H1 (cell line): ENCODE data around the gene CTCF. TPM values are rescaled to one million over a fixed set of nuclear protein-coding genes. Genes with fewer than 3 reads are reported as not detected.

Experiments
- CTCF ChIA-PET: fragments of 300-600 bp; sonication (Branson Sonifier 250); formaldehyde crosslinking; loops from one replicate; lab custom pipeline; 2021; ENCODE audit not compliant: partially characterized antibody; lab: Charles Lee
- POLR2A ChIA-PET: fragments of 300-600 bp; sonication (Branson Sonifier 250); formaldehyde crosslinking; loops from one replicate; lab custom pipeline; 2021; ENCODE audit warnings: inconsistent platforms; ENCODE audit not compliant: partially characterized antibody; lab: Charles Lee
- DNase-seq, 2 experiments: peaks; one replicate each; pipeline versions ENCODE4 v3.0.0 to v3.0.0-alpha.2; 2010 to 2022; ENCODE audit warnings: low spot score in 2 of 2, low read depth in 1 of 2, mixed read lengths in 1 of 2
- FAIRE-seq: peaks from 2 replicates; lab custom pipeline; 2011; peaks lifted over from hg19 to GRCh38; lab: Jason Lieb, UNC
- H2AFZ ChIP-seq: 2 replicates; pipeline ENCODE4 v1.8.1; 2012; ENCODE audit warnings: low read length, inconsistent platforms
- H2AK5ac ChIP-seq: 2 replicates; pipeline ENCODE4 v1.6.1; 2013; ENCODE audit warnings: low read depth, low read length
- H2BK120ac ChIP-seq: replicated peaks from 2 replicates; pipeline ENCODE3; 2013; ENCODE audit warnings: low read depth, low read length, inconsistent platforms
- H2BK12ac ChIP-seq: 2 replicates; pipeline ENCODE4 v1.6.1; 2013; ENCODE audit warnings: low read depth, low read length
- H2BK15ac ChIP-seq: 2 replicates; pipeline ENCODE4 v1.6.1; 2013; ENCODE audit warnings: low read length
- H2BK20ac ChIP-seq: 2 replicates; pipeline ENCODE4 v1.6.1; 2013; ENCODE audit warnings: low read length
- H2BK5ac ChIP-seq: 2 replicates; pipeline ENCODE4 v1.6.1; 2013; ENCODE audit warnings: low read depth, low read length
- H3K14ac ChIP-seq: 2 replicates; pipeline ENCODE4 v1.6.1; 2013; ENCODE audit warnings: inconsistent platforms; ENCODE audit not compliant: insufficient read length
- H3K18ac ChIP-seq: 2 replicates; pipeline ENCODE4 v1.6.1; 2013; ENCODE audit warnings: low read length; ENCODE audit errors: extremely low read depth
- H3K23ac ChIP-seq: 2 replicates; pipeline ENCODE4 v1.6.1; 2013; ENCODE audit warnings: inconsistent platforms; ENCODE audit not compliant: insufficient read length
- H3K23me2 ChIP-seq: 2 replicates; pipeline ENCODE4 v1.6.1; 2013; ENCODE audit warnings: low read depth, low read length
- H3K27ac ChIP-seq: 2 replicates; pipeline ENCODE4 v1.6.1; 2011; ENCODE audit warnings: low read depth, low read length, inconsistent platforms
- H3K27me3 ChIP-seq, 4 experiments: replicated peaks in 1 of 4; 1 replicate in 1 of 4; 2 replicates in 3 of 4; pipeline versions ENCODE4 v1.6.1 to v1.8.1; 2011 to 2013; ENCODE audit warnings: low read length in 3 of 4, mild to moderate bottlenecking in 3 of 4, inconsistent platforms in 2 of 4, mixed read lengths in 2 of 4, moderate library complexity in 1 of 4; ENCODE audit not compliant: control insufficient read depth in 3 of 4, insufficient read depth in 3 of 4; ENCODE audit errors: extremely low read depth in 1 of 4
- H3K36me3 ChIP-seq, 4 experiments: 2 replicates each; pipeline versions ENCODE4 v1.6.1 to v1.8.1; 2011 to 2013; ENCODE audit warnings: mild to moderate bottlenecking in 4 of 4, low read length in 3 of 4, moderate library complexity in 2 of 4, control low read depth in 1 of 4, inconsistent platforms in 1 of 4; ENCODE audit not compliant: insufficient read depth in 4 of 4, control insufficient read depth in 2 of 4
- H3K4ac ChIP-seq: replicated peaks from 2 replicates; pipeline ENCODE3; 2013; ENCODE audit warnings: low read length, low read depth, mixed read lengths, inconsistent platforms; ENCODE audit not compliant: insufficient read length
- H3K4me1 ChIP-seq, 4 experiments: replicated peaks in 1 of 4; 1 replicate in 1 of 4; 2 replicates in 3 of 4; pipeline versions ENCODE4 v1.6.1 to v1.8.1; 2011 to 2013; ENCODE audit warnings: low read length in 3 of 4, inconsistent platforms in 2 of 4, mixed read lengths in 1 of 4; ENCODE audit not compliant: insufficient read depth in 4 of 4, control insufficient read depth in 3 of 4
- H3K4me2 ChIP-seq, 2 experiments: 2 replicates each; pipeline versions ENCODE4 v1.6.1 to v1.8.1; 2011 to 2013; ENCODE audit warnings: low read depth in 2 of 2, low read length in 2 of 2, control low read depth in 1 of 2, inconsistent platforms in 1 of 2, mild to moderate bottlenecking in 1 of 2; ENCODE audit not compliant: insufficient read depth in 1 of 2
- H3K4me3 ChIP-seq, 4 experiments: fragments of 200-600, 300-600 bp in 1 of 4; sonication (generic), shearing (Covaris generic), sonication (Bioruptor Twin) in 1 of 4; 2 replicates each; pipeline versions ENCODE4 v1.5.1 to v1.8.1; 2011 to 2016; ENCODE audit warnings: low read length in 4 of 4, low read depth in 3 of 4, control low read depth in 2 of 4, inconsistent platforms in 2 of 4, mild to moderate bottlenecking in 2 of 4, mixed read lengths in 1 of 4, moderate library complexity in 1 of 4; ENCODE audit not compliant: insufficient read depth in 2 of 4; ENCODE audit errors: extremely low read depth in 1 of 4
- H3K56ac ChIP-seq: replicated peaks from 2 replicates; pipeline ENCODE3; 2013; ENCODE audit warnings: low read depth, mild to moderate bottlenecking, mixed read lengths, low read length, inconsistent platforms; ENCODE audit not compliant: insufficient read length
- H3K79me1 ChIP-seq: 2 replicates; pipeline ENCODE4 v1.6.1; 2013; ENCODE audit warnings: low read depth, low read length, control low read depth
- H3K79me2 ChIP-seq, 2 experiments: 2 replicates each; pipeline versions ENCODE4 v1.6.1 to v1.8.1; 2012 to 2013; ENCODE audit warnings: low read length in 2 of 2, mild to moderate bottlenecking in 2 of 2, inconsistent platforms in 1 of 2; ENCODE audit not compliant: insufficient read depth in 2 of 2, control insufficient read depth in 1 of 2
- H3K9ac ChIP-seq, 4 experiments: replicated peaks in 1 of 4; 1 replicate in 1 of 4; 2 replicates in 3 of 4; pipeline versions ENCODE4 v1.6.1 to v1.8.1; 2011 to 2013; ENCODE audit warnings: low read depth in 3 of 4, low read length in 3 of 4, control low read depth in 2 of 4, mild to moderate bottlenecking in 2 of 4, moderate library complexity in 2 of 4, inconsistent platforms in 1 of 4; ENCODE audit errors: extremely low read depth in 1 of 4
- H3K9me3 ChIP-seq, 2 experiments: 2 replicates each; pipeline versions ENCODE4 v1.6.1 to v1.8.1; 2012 to 2013; ENCODE audit warnings: mild to moderate bottlenecking in 2 of 2, moderate library complexity in 2 of 2, control low read depth in 1 of 2, inconsistent platforms in 1 of 2, low read depth in 1 of 2, low read length in 1 of 2, mixed read lengths in 1 of 2; ENCODE audit not compliant: insufficient read depth in 2 of 2
- H4K20me1 ChIP-seq, 2 experiments: replicated peaks in 1 of 2; 2 replicates each; pipeline versions ENCODE3 to v1.8.1; 2011 to 2013; ENCODE audit warnings: inconsistent platforms in 2 of 2, low read length in 2 of 2, mild to moderate bottlenecking in 1 of 2; ENCODE audit not compliant: insufficient read depth in 2 of 2, control insufficient read depth in 1 of 2
- H4K5ac ChIP-seq: 2 replicates; pipeline ENCODE4 v1.6.1; 2013; ENCODE audit warnings: low read length, low read depth, mixed read lengths, inconsistent platforms; ENCODE audit not compliant: insufficient read length
- H4K8ac ChIP-seq: 2 replicates; pipeline ENCODE4 v1.8.0; 2013; ENCODE audit warnings: mild to moderate bottlenecking, moderate library complexity, low read length, inconsistent platforms; ENCODE audit not compliant: insufficient read depth; ENCODE audit errors: extremely low read depth
- H4K91ac ChIP-seq: replicated peaks from 2 replicates; pipeline ENCODE3; 2013; ENCODE audit warnings: low read length, mixed read lengths, inconsistent platforms; ENCODE audit not compliant: insufficient read length
- EZH2 ChIP-seq: fragments of 200-600 bp; sonication (generic); IDR thresholded peaks from 2 replicates; pipeline ENCODE4 v1.7.1; 2012; ENCODE audit warnings: low read depth, mild to moderate bottlenecking, moderate library complexity, low read length, inconsistent platforms; ENCODE audit not compliant: severe bottlenecking
- KDM1A ChIP-seq: fragments of 200-600, 300-600 bp; sonication (generic); IDR thresholded peaks from 2 replicates; pipeline ENCODE4 v1.7.1; 2016; ENCODE audit warnings: mild to moderate bottlenecking, low read length, borderline replicate concordance
- SUZ12 ChIP-seq: fragments of 200-600 bp; sonication (generic); IDR thresholded peaks from 2 replicates; pipeline ENCODE4 v1.6.1; 2012; ENCODE audit warnings: mild to moderate bottlenecking, inconsistent platforms, low read length, moderate library complexity, mixed read lengths
- WGBS, 2 experiments: shearing (Covaris generic) in 1 of 2; methylation state at CpG; one replicate each; pipeline versions ENCODE4 v1.1.6 to v1.1.7; 2013 to 2015; ENCODE audit warnings: low lambda C conversion rate in 2 of 2, mixed read lengths in 2 of 2, inconsistent platforms in 1 of 2, low coverage in 1 of 2, missing lambda C conversion rate in 1 of 2; ENCODE audit not compliant: insufficient replicate concordance in 2 of 2, insufficient coverage in 1 of 2, insufficient read length in 1 of 2; ENCODE audit errors: extremely low coverage in 1 of 2, missing lambda C conversion rate in 1 of 2; 5-methylcytosine and 5-hydroxymethylcytosine counted together
- polyA plus RNA-seq, 7 experiments: library from polyadenylated mRNA; depleted of rRNA in 3 of 7; stranded (reverse) in 5 of 7; unstranded in 2 of 7; fragments of >200 nt in 5 of 7; fragments of 200-250 nt in 2 of 7; gene quantifications; 1 replicate in 5 of 7; 2 replicates in 1 of 7; 4 replicates in 1 of 7; pipeline versions ENCODE4 v1.2.1 to v1.2.3, GENCODE V29; 2011 to 2013; ENCODE audit warnings: missing spikeins in 2 of 7, mixed read lengths in 2 of 7
- total RNA-seq: library from RNA; stranded (reverse); fragmentation: NEBNext Ultra II Directional; extraction: Animal tissue kit (Norgen Biotek cat#: 25700); gene quantifications from 2 replicates; pipeline ENCODE4 v1.2.1, GENCODE V29; 2021
- TF ChIP-seq, protein P1 (sequence below): IDR thresholded peaks from 2 replicates; pipeline ENCODE4 v1.6.1; 2012; ENCODE audit warnings: low read length, inconsistent platforms

CTCF gene
- total and polyA plus RNA-seq, 2 of the 8 experiments (the other 6 are each of a cell fraction or from before 2014, with no cell fraction given), result 32.4 to 66.0 TPM

DNA sequence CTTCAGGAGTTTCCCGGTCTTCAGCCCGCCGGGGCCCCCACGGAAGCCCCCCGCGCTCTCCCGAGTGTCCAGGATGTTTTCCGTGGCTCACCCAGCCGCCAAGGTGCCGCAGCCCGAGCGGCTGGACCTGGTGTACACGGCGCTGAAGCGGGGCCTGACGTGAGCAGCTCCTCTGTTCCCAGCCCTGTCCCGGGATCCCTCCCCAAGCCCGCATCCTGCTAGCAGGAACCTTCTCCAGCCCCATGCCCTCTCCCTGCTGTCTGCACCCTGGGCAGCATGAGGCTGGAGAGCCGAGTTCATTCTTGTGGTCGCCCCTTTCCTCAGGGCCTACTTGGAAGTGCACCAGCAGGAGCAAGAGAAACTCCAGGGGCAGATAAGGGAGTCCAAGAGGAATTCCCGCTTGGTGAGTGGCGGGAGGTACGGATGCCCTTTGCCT lies 23.6 kb upstream of the CTCF start:
- no peak overlapping the region for H2BK120ac ChIP-seq
- no peak overlapping the region for H2BK15ac ChIP-seq
- no peak for TF ChIP-seq KDM1A
- TF ChIP-seq EZH2, result peak; percentile 57
- TF ChIP-seq, protein P1, sequence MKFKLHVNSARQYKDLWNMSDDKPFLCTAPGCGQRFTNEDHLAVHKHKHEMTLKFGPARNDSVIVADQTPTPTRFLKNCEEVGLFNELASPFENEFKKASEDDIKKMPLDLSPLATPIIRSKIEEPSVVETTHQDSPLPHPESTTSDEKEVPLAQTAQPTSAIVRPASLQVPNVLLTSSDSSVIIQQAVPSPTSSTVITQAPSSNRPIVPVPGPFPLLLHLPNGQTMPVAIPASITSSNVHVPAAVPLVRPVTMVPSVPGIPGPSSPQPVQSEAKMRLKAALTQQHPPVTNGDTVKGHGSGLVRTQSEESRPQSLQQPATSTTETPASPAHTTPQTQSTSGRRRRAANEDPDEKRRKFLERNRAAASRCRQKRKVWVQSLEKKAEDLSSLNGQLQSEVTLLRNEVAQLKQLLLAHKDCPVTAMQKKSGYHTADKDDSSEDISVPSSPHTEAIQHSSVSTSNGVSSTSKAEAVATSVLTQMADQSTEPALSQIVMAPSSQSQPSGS, result no peak
- TF ChIP-seq SUZ12, result peak; percentile 34; the same call in 1 of the 2 replicates
- TF ChIP-seq, all 59 proteins: peak for 2
- Histone ChIP-seq H3K27me3 (peaks cover 35 to 79% (median 74%) of the 10 kb centered on the region in 4 experiments), H3K27ac (no peak overlapping the region), H3K4me3 (peak overlapping the region; percentile 30 to 73 (median 46)), H3K4ac (no peak overlapping the region), H3K4me2 (peak overlapping the region; percentile 89 to 91), H2BK12ac (no peak overlapping the region), H2BK20ac (no peak overlapping the region), H3K23ac (no peak overlapping the region), H3K23me2 (peaks cover 16% of the 10 kb centered on the region; the same call in 1 of the 2 replicates), H4K8ac (peak overlapping the region; percentile 7), H2BK5ac (no peak overlapping the region), H3K79me2 (no peaks in the 10 kb centered on the region), H3K9me3 (no peaks in the 10 kb centered on the region), H3K18ac (no peak overlapping the region; the same call in 1 of the 2 replicates), H4K20me1 (peaks cover 11 to 31% of the 10 kb centered on the region in 2 experiments), H4K91ac (no peak overlapping the region), H2AK5ac (no peak overlapping the region), H3K9ac (0 out of 7 replicates have a peak overlapping the region, but pooled peaks of 1 of the 4 experiments have one; percentile 27), H3K4me1 (peaks cover 0 to 11% (median 6%) of the 10 kb centered on the region in 4 experiments; a peak in 5 of 7 replicates), H3K56ac (no peak overlapping the region), H3K36me3 (peaks cover 0 to 3% (median 0%) of the 10 kb centered on the region in 4 experiments; a peak in 2 of 8 replicates), H4K5ac (no peak overlapping the region), H3K79me1 (no peaks in the 10 kb centered on the region; the same call in 1 of the 2 replicates), H2AFZ (no peak overlapping the region), H3K14ac (no peak overlapping the region)
- whole genome bisulfite sequencing, 2 experiments, result 19% methylated on average over 23 of the region's 23 CpGs; no CpG with 5 or more reads in 1 of the 2 experiments
- POLR2A ChIA-PET, result interaction anchor here (0.7 to 5.1 kb wide), 11 partner anchors 8 to 125 kb away, joined by 3 to 27 read pairs (median 4); partner anchors contain the start of genes CTCF and RIPOR1
- no peak for FAIRE-seq
- DNase-seq, result peak in 1 of 2 experiments; percentile 62
- CTCF ChIA-PET, result interaction anchor here (0.6 to 4.1 kb wide), 7 partner anchors 9 to 130 kb away, joined by 3 to 28 read pairs (median 11); no protein-coding TSS in a partner anchor
